Activated naive CD4-positive, alpha-beta T cell treated with anti-CD3 and anti-CD28 coated beads, Interleukin-2, amount 10 ng/mL, durations not matched to agents 7 days and 5 days (primary cell): ENCODE data around the gene EFCC1.

ENCODE experiments used
- CTCF ChIA-PET: fragments of 350-600 bp; sonication (Branson Sonifier 250); formaldehyde crosslinking; loops from one replicate; lab custom pipeline; 2021; ENCODE audit warnings: antibody characterized with exemption; lab: Charles Lee
- DNase-seq: peaks from one replicate; pipeline ENCODE4 v3.0.0-alpha.2; 2020
- H3K27ac Mint-ChIP-seq: one replicate; pipeline ENCODE4 v1.8.0; 2021; ENCODE audit warnings: mild to moderate bottlenecking, moderate library complexity, mixed read lengths
- H3K27me3 Mint-ChIP-seq: one replicate; pipeline ENCODE4 v1.8.0; 2021; ENCODE audit warnings: mild to moderate bottlenecking, mixed read lengths
- H3K36me3 Mint-ChIP-seq: one replicate; pipeline ENCODE4 v1.8.0; 2021; ENCODE audit warnings: mixed read lengths
- H3K4me1 Mint-ChIP-seq: one replicate; pipeline ENCODE4 v1.8.0; 2021; ENCODE audit warnings: mixed read lengths
- H3K4me3 Mint-ChIP-seq: one replicate; pipeline ENCODE4 v1.8.0; 2021; ENCODE audit warnings: mild to moderate bottlenecking, moderate library complexity, mixed read lengths
- H3K9me3 Mint-ChIP-seq: one replicate; pipeline ENCODE4 v1.8.0; 2021; ENCODE audit warnings: mixed read lengths

EFCC1 gene

GRCh38 chr3:128987302-128988100 is 13.6 kb upstream of the EFCC1 start:
- no peak overlapping the region for H3K27ac Mint-ChIP-seq
- no peak for DNase-seq
- no peaks in the 10 kb centered on the region for H3K9me3 Mint-ChIP-seq
- H3K36me3 Mint-ChIP-seq = no peaks in the 10 kb centered on the region
- CTCF ChIA-PET = interaction anchor here (3.0 kb wide), 1 partner anchor 17 kb away, joined by 12 read pairs; no protein-coding TSS in a partner anchor
- H3K27me3 Mint-ChIP-seq = peaks cover 23% of the 10 kb centered on the region
- peaks cover 2% of the 10 kb centered on the region for H3K4me1 Mint-ChIP-seq
- H3K4me3 Mint-ChIP-seq = no peak overlapping the region

GRCh38 chr3:128988286-128988685 is 12.8 kb upstream of the EFCC1 start:
- CTCF ChIA-PET = interaction anchor here (1.2 to 3.0 kb wide), 2 partner anchors 18 to 258 kb away, joined by 3 to 12 read pairs; no protein-coding TSS in a partner anchor
- DNase-seq = no peak
- H3K9me3 Mint-ChIP-seq = no peaks in the 10 kb centered on the region

GRCh38 chr3:128991355-128991895 is 9.7 kb upstream of the EFCC1 start:
- DNase-seq = no peak
- Mint-ChIP-seq H3K9me3 (no peaks in the 10 kb centered on the region), H3K4me1 (peaks cover 31% of the 10 kb centered on the region), H3K27ac (no peak overlapping the region), H3K27me3 (peaks cover 33% of the 10 kb centered on the region), H3K36me3 (no peaks in the 10 kb centered on the region), H3K4me3 (no peak overlapping the region)
- CTCF ChIA-PET = interaction anchor here (1.6 kb wide), 1 partner anchor 21 kb away, joined by 6 read pairs; no protein-coding TSS in a partner anchor

More at GRCh38 chr3:128988286-128988685, 12.8 kb upstream of the EFCC1 start:
- Mint-ChIP-seq H3K4me3 (no peak overlapping the region), H3K4me1 (peaks cover 7% of the 10 kb centered on the region), H3K36me3 (no peaks in the 10 kb centered on the region), H3K27me3 (peaks cover 29% of the 10 kb centered on the region), H3K27ac (no peak overlapping the region)

- DNase-seq = no peak
- Mint-ChIP-seq H3K4me1 (peaks cover 29% of the 10 kb centered on the region), H3K4me3 (no peak overlapping the region), H3K36me3 (no peaks in the 10 kb centered on the region), H3K9me3 (peaks cover 2% of the 10 kb centered on the region), H3K27ac (no peak overlapping the region), H3K27me3 (peaks cover 35% of the 10 kb centered on the region)
- CTCF ChIA-PET = interaction anchor here (1.6 kb wide), 1 partner anchor 22 kb away, joined by 6 read pairs; no protein-coding TSS in a partner anchor
Measured at GRCh38 chr3:128992926-128993460, 8.1 kb upstream of the EFCC1 start.

GRCh38 chr3:128993461-128994172 is 7.5 kb upstream of the EFCC1 start, which contains the start of gene CFAP92:
CFAP92 (minus strand) TSS chr3:128994076; CDS start chr3:128993304, 772 bp downstream.
- CTCF ChIA-PET = interaction anchor here (1.0 to 3.1 kb wide), 3 partner anchors 23 to 376 kb away, joined by 4 to 18 read pairs (median 6); no protein-coding TSS in a partner anchor
- Mint-ChIP-seq H3K9me3 (peaks cover 2% of the 10 kb centered on the region), H3K4me3 (peak within 1 kb of the TSS; percentile 62), H3K36me3 (no peaks in the 10 kb centered on the region), H3K27ac (no peak within 1 kb of the TSS), H3K4me1 (peaks cover 31% of the 10 kb centered on the region), H3K27me3 (peaks cover 38% of the 10 kb centered on the region)
- DNase-seq = peak; percentile 96

GRCh38 chr3:128994173-128994512 is 7.0 kb upstream of the EFCC1 start:
- Mint-ChIP-seq H3K27me3 (peaks cover 43% of the 10 kb centered on the region), H3K27ac (no peak overlapping the region), H3K4me3 (peak overlapping the region; percentile 62), H3K9me3 (peaks cover 2% of the 10 kb centered on the region), H3K36me3 (no peaks in the 10 kb centered on the region), H3K4me1 (peaks cover 36% of the 10 kb centered on the region)
- no peak for DNase-seq
- CTCF ChIA-PET = interaction anchor here (0.7 to 3.1 kb wide), 4 partner anchors 22 to 376 kb away, joined by 4 to 18 read pairs (median 5); no protein-coding TSS in a partner anchor

GRCh38 chr3:128994581-128995546 is 6.2 kb upstream of the EFCC1 start:
- Mint-ChIP-seq H3K4me1 (peaks cover 40% of the 10 kb centered on the region), H3K27me3 (peaks cover 50% of the 10 kb centered on the region), H3K4me3 (peak overlapping the region; percentile 62), H3K27ac (no peak overlapping the region), H3K36me3 (no peaks in the 10 kb centered on the region), H3K9me3 (peaks cover 2% of the 10 kb centered on the region)
- CTCF ChIA-PET = interaction anchor here (0.6 to 3.1 kb wide), 5 partner anchors 21 to 377 kb away, joined by 4 to 18 read pairs (median 4); no protein-coding TSS in a partner anchor
- no peak for DNase-seq

GRCh38 chr3:128995737-128996136 is 5.4 kb upstream of the EFCC1 start:
- Mint-ChIP-seq H3K27ac (no peak overlapping the region), H3K36me3 (no peaks in the 10 kb centered on the region), H3K27me3 (peaks cover 59% of the 10 kb centered on the region), H3K9me3 (peaks cover 2% of the 10 kb centered on the region), H3K4me3 (no peak overlapping the region), H3K4me1 (peaks cover 45% of the 10 kb centered on the region)
- DNase-seq = no peak
- CTCF ChIA-PET = interaction anchor here (0.7 to 3.1 kb wide), 2 partner anchors 21 to 32 kb away, joined by 3 to 18 read pairs; no protein-coding TSS in a partner anchor

- Mint-ChIP-seq H3K4me1 (peaks cover 47% of the 10 kb centered on the region), H3K27ac (no peak overlapping the region), H3K27me3 (peaks cover 63% of the 10 kb centered on the region), H3K9me3 (peaks cover 2% of the 10 kb centered on the region), H3K4me3 (no peak overlapping the region), H3K36me3 (no peaks in the 10 kb centered on the region)
- CTCF ChIA-PET = interaction anchor here (0.7 to 3.1 kb wide), 2 partner anchors 20 to 32 kb away, joined by 3 to 18 read pairs; no protein-coding TSS in a partner anchor
- no peak for DNase-seq
Measured at GRCh38 chr3:128996200-128996599, 4.9 kb upstream of the EFCC1 start.

GRCh38 chr3:128996726-128997125 is 4.4 kb upstream of the EFCC1 start:
- CTCF ChIA-PET = interaction anchor here (3.1 kb wide), 1 partner anchor 20 kb away, joined by 18 read pairs; no protein-coding TSS in a partner anchor
- peaks cover 47% of the 10 kb centered on the region for H3K4me1 Mint-ChIP-seq

GRCh38 chr3:128997486-128998133 is 3.5 kb upstream of the EFCC1 start:
- no peak for DNase-seq
- CTCF ChIA-PET = interaction anchor here (1.7 to 1.9 kb wide), 2 partner anchors 27 to 122 kb away, joined by 3 to 15 read pairs; no protein-coding TSS in a partner anchor
- peaks cover 68% of the 10 kb centered on the region for H3K27me3 Mint-ChIP-seq
- H3K4me3 Mint-ChIP-seq = no peak overlapping the region
- peaks cover 52% of the 10 kb centered on the region for H3K4me1 Mint-ChIP-seq
- H3K36me3 Mint-ChIP-seq = no peaks in the 10 kb centered on the region
- no peak overlapping the region for H3K27ac Mint-ChIP-seq
- H3K9me3 Mint-ChIP-seq = peaks cover 2% of the 10 kb centered on the region

More at GRCh38 chr3:128996726-128997125, 4.4 kb upstream of the EFCC1 start:
- Mint-ChIP-seq H3K4me3 (no peak overlapping the region), H3K27ac (no peak overlapping the region), H3K9me3 (peaks cover 2% of the 10 kb centered on the region), H3K36me3 (no peaks in the 10 kb centered on the region), H3K27me3 (peaks cover 63% of the 10 kb centered on the region)
- DNase-seq = no peak

- no peak overlapping the region for H3K4me3 Mint-ChIP-seq
- CTCF ChIA-PET = interaction anchor here (1.4 to 1.9 kb wide), 5 partner anchors 10 to 123 kb away, joined by 3 to 15 read pairs (median 6); no protein-coding TSS in a partner anchor
- DNase-seq = no peak
- H3K9me3 Mint-ChIP-seq = peaks cover 2% of the 10 kb centered on the region
- H3K4me1 Mint-ChIP-seq = peaks cover 53% of the 10 kb centered on the region
- no peak overlapping the region for H3K27ac Mint-ChIP-seq
- H3K27me3 Mint-ChIP-seq = peaks cover 69% of the 10 kb centered on the region
- peaks cover 2% of the 10 kb centered on the region for H3K36me3 Mint-ChIP-seq
Measured at GRCh38 chr3:128998561-128998960, 2.5 kb upstream of the EFCC1 start.
